HFF-Myc (cell line): ENCODE results near the gene CLK4.

Experiments used
- DNase-seq: peaks from one replicate; pipeline ENCODE4 v3.0.0-alpha.2; 2011; ENCODE audit warnings: low read depth; ENCODE audit errors: extremely low read depth
- H3K4me3 ChIP-seq: replicated peaks from 2 replicates; pipeline ENCODE4 v1.5.1; 2011; ENCODE audit warnings: low read depth, mild to moderate bottlenecking, control low read depth, low read length
- CTCF ChIP-seq: IDR thresholded peaks from 2 replicates; pipeline ENCODE4 v1.5.1; 2012; ENCODE audit warnings: mild to moderate bottlenecking, low read depth, low read length, control low read depth; ENCODE audit errors: missing control alignments

The CLK4 gene

GRCh38 chr5:178605788-178606187, 21.1 kb downstream of the CLK4 start:
- TF ChIP-seq CTCF = no peak
- H3K4me3 ChIP-seq = no peak overlapping the region

GRCh38 chr5:178602752-178603151, 24.1 kb downstream of the CLK4 start:
- no peak overlapping the region for H3K4me3 ChIP-seq
- DNase-seq = no peak
- TF ChIP-seq CTCF = no peak

More at GRCh38 chr5:178605788-178606187, 21.1 kb downstream of the CLK4 start:
- DNase-seq = no peak

- no peak for TF ChIP-seq CTCF
- DNase-seq = no peak
- no peak overlapping the region for H3K4me3 ChIP-seq
Measured at GRCh38 chr5:178595750-178596149, 31.1 kb downstream of the CLK4 start.

- no peak for DNase-seq
- H3K4me3 ChIP-seq = no peak overlapping the region
Measured at GRCh38 chr5:178595150-178595549, 31.7 kb downstream of the CLK4 start.

GRCh38 chr5:178590924-178591423, 35.9 kb downstream of the CLK4 start:
- H3K4me3 ChIP-seq = no peak overlapping the region
- DNase-seq = no peak

More at GRCh38 chr5:178595150-178595549, 31.7 kb downstream of the CLK4 start:
- TF ChIP-seq CTCF = no peak

GRCh38 chr5:178590141-178590923, 36.5 kb downstream of the CLK4 start, which contains the start of gene COL23A1:
TSS of gene COL23A1 (minus strand) at chr5:178590393.
- H3K4me3 ChIP-seq = peak within 1 kb of the TSS; percentile 29

More at GRCh38 chr5:178590924-178591423, 35.9 kb downstream of the CLK4 start:
- no peak for TF ChIP-seq CTCF

More at GRCh38 chr5:178590141-178590923, 36.5 kb downstream of the CLK4 start, which contains the start of gene COL23A1:
- peak; percentile 73 for TF ChIP-seq CTCF
- DNase-seq = no peak
